ENCODE measurements around the gene SIGLEC7. TPM values are rescaled to one million over a fixed set of nuclear protein-coding genes. Genes with fewer than 3 reads are reported as not detected.

SIGLEC7 gene
- total and polyA plus RNA-seq, 10 of the 15 experiments (the other 5 are each of a cell fraction or from before 2014, with no cell fraction given) = 0.15 TPM; not detected in 9

DNA sequence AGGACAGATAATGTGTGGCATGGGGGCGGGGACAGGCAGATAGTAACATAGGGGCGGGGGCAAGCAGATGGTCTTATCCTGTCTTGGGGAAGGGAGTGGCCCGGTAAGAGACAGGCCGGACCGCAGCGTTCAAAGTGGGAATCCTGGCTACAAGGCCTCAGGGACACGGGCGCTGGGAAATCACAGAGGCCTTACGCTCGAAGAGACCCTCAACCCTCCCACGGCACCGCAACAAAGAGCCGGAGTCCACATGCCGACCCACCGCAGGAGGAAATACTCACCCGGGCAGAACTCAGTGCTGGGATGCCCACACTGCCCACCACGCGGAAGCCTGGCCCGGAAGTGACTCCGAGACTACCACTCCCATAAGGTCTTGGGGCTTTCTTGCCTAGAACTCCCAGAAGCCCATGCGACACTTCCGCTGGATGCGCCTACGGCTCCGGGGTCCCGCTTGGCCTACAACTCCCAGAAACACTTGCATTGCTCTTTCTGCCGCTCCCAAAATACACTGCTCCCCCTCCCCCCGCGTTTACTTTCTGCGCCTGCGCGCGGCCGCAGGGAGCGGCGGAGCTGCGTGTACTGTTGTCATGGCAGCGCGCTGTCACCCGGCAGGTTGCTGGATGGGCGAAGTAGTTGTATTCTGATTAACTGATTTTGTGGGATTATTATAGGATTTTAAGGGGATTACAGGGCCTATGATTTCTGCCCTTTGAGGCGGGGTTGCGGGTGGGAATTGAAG lies 33.9 kb upstream of the SIGLEC7 start, which contains the start of gene CTU1 (continued):
- TF ChIP-seq EZH2 (IDR thresholded peaks at IDR 0.05; ENCODE audit: borderline replicate concordance, control insufficient read depth, low read depth, low read length) (no peak), CBX5 (IDR thresholded peaks at IDR 0.05; ENCODE audit: low read depth) (no peak), RBBP5 (conservative IDR thresholded peaks at IDR 0.05) (no peak), SMC3 (IDR thresholded peaks at IDR 0.05; ENCODE audit: borderline replicate concordance, low read length) (no peak)
- TF ChIP-seq, protein P1, sequence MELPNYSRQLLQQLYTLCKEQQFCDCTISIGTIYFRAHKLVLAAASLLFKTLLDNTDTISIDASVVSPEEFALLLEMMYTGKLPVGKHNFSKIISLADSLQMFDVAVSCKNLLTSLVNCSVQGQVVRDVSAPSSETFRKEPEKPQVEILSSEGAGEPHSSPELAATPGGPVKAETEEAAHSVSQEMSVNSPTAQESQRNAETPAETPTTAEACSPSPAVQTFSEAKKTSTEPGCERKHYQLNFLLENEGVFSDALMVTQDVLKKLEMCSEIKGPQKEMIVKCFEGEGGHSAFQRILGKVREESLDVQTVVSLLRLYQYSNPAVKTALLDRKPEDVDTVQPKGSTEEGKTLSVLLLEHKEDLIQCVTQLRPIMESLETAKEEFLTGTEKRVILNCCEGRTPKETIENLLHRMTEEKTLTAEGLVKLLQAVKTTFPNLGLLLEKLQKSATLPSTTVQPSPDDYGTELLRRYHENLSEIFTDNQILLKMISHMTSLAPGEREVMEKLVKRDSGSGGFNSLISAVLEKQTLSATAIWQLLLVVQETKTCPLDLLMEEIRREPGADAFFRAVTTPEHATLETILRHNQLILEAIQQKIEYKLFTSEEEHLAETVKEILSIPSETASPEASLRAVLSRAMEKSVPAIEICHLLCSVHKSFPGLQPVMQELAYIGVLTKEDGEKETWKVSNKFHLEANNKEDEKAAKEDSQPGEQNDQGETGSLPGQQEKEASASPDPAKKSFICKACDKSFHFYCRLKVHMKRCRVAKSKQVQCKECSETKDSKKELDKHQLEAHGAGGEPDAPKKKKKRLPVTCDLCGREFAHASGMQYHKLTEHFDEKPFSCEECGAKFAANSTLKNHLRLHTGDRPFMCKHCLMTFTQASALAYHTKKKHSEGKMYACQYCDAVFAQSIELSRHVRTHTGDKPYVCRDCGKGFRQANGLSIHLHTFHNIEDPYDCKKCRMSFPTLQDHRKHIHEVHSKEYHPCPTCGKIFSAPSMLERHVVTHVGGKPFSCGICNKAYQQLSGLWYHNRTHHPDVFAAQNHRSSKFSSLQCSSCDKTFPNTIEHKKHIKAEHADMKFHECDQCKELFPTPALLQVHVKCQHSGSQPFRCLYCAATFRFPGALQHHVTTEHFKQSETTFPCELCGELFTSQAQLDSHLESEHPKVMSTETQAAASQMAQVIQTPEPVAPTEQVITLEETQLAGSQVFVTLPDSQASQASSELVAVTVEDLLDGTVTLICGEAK (IDR thresholded peaks at IDR 0.05; ENCODE audit: borderline replicate concordance) = peak; percentile 95

DNA sequence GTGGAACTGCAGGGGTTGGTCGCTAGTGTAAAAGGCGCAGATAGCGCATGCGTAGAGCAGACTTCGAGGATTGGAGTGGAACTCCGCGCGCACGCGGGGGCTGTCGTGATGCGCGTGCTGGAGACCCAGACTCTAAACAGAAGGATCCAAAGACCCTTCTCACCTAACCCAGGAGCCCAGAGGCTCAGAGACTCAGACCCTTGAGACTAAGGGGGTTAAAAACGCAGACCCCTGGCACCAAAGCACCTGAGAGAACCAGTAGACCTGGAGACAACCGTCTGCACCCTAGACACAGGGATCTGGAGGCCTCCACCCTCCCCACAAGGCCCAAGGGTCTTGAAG lies 33.3 kb upstream of the SIGLEC7 start:
- WGBS (ENCODE audit: insufficient coverage, insufficient replicate concordance, low lambda C conversion rate, missing lambda C conversion rate) = 16% methylated on average over 15 of the region's 15 CpGs
- Histone ChIP-seq H4K20me1 (ENCODE audit: control insufficient read depth, insufficient read depth) (no peaks in the 10 kb centered on the region), H3K4me2 (ENCODE audit: control insufficient read depth, insufficient read depth) (peak overlapping the region; percentile 19; the same call in 1 of the 2 replicates), H3K4me1 (ENCODE audit: control insufficient read depth, insufficient read depth, low read length) (no peaks in the 10 kb centered on the region), H3K9me3 (replicated peaks; ENCODE audit: control insufficient read depth, insufficient read depth, low read length) (no peaks in the 10 kb centered on the region), H3K4me3 (peak overlapping the region; percentile 71), H3K27ac (ENCODE audit: control insufficient read depth, insufficient read depth) (no peak overlapping the region), H3K27me3 (replicated peaks in 1 of 2; ENCODE audit: control insufficient read depth in 2 of 2, insufficient read depth in 2 of 2, low read length in 1 of 2) (no peaks in the 10 kb centered on the region), H3K36me3 (ENCODE audit: control insufficient read depth in 2 of 2, insufficient read depth in 2 of 2, low read length in 1 of 2) (peaks cover 2% of the 10 kb centered on the region in 2 experiments; a peak in 3 of 4 replicates), H2AFZ (ENCODE audit: control insufficient read depth, low read depth, low read length) (peak overlapping the region; percentile 92), H3K79me2 (ENCODE audit: control insufficient read depth, insufficient read depth, low read length) (peaks cover 15% of the 10 kb centered on the region), H3K9ac (ENCODE audit: control insufficient read depth, insufficient read depth, low read length) (no peak overlapping the region)
- in situ Hi-C loops (cut with MboI) = loop anchor here (10.0 kb wide), 1 partner anchor 1084 kb away; the partner anchor contains the start of genes VRK3 and ZNF473
- ChIA-PET CTCF (interaction anchor here (0.6 to 1.9 kb wide), 6 partner anchors 12 to 796 kb away, joined by 3 to 12 read pairs (median 3); partner anchors contain the start of gene ZNF649), POLR2A (interaction anchor here (0.6 kb wide), 1 partner anchor 1536 kb away, joined by 3 read pairs; no protein-coding TSS in a partner anchor), SMC1A (ENCODE audit: uncharacterized antibody, unreplicated experiment) (no interaction called here), RAD21 (ENCODE audit: unreplicated experiment) (no interaction called here)
- no TSS peak for BruUV-seq (replicated peaks)
- FAIRE-seq = no peak
- intact Hi-C loops (cut with micrococcal nuclease; ENCODE audit: unreplicated experiment) = no loop called here
- peak; percentile 47 for ATAC-seq
- no peak for DNase-seq (ENCODE audit: low read depth, low spot score)
- TF ChIP-seq MEF2A (IDR thresholded peaks at IDR 0.05; ENCODE audit: insufficient read depth, low read depth, low read length) (no peak), NR2F1 (conservative IDR thresholded peaks at IDR 0.05) (no peak), NR2C1 (IDR thresholded peaks at IDR 0.05) (no peak), HDAC2 (IDR thresholded peaks at IDR 0.05) (no peak), WRNIP1 (IDR thresholded peaks at IDR 0.05; ENCODE audit: borderline replicate concordance, low read depth, low read length) (no peak), SP1 (IDR thresholded peaks at IDR 0.05; ENCODE audit: low read depth, low read length) (no peak), HDAC6 (IDR thresholded peaks at IDR 0.05; ENCODE audit: unreplicated experiment) (no peak), FOXM1 (IDR thresholded peaks at IDR 0.05; ENCODE audit: low read depth, low read length) (no peak), ETV6 (conservative IDR thresholded peaks at IDR 0.05 in 1 of 2, IDR thresholded peaks at IDR 0.05 in 1 of 2; ENCODE audit: borderline replicate concordance in 1 of 2, low read depth in 1 of 2) (no peak), CBX3 (IDR thresholded peaks at IDR 0.05; ENCODE audit: borderline replicate concordance, low read depth) (no peak), DPF2 (IDR thresholded peaks at IDR 0.05) (no peak), KLF5 (IDR thresholded peaks at IDR 0.05; ENCODE audit: partially characterized antibody) (no peak)
- TF ChIP-seq, protein P2, sequence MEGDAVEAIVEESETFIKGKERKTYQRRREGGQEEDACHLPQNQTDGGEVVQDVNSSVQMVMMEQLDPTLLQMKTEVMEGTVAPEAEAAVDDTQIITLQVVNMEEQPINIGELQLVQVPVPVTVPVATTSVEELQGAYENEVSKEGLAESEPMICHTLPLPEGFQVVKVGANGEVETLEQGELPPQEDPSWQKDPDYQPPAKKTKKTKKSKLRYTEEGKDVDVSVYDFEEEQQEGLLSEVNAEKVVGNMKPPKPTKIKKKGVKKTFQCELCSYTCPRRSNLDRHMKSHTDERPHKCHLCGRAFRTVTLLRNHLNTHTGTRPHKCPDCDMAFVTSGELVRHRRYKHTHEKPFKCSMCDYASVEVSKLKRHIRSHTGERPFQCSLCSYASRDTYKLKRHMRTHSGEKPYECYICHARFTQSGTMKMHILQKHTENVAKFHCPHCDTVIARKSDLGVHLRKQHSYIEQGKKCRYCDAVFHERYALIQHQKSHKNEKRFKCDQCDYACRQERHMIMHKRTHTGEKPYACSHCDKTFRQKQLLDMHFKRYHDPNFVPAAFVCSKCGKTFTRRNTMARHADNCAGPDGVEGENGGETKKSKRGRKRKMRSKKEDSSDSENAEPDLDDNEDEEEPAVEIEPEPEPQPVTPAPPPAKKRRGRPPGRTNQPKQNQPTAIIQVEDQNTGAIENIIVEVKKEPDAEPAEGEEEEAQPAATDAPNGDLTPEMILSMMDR (IDR thresholded peaks at IDR 0.05 in 2 of 3, conservative IDR thresholded peaks at IDR 0.05 in 1 of 3; ENCODE audit: control insufficient read depth in 2 of 3, extremely low read depth in 1 of 3, insufficient read depth in 1 of 3, low read depth in 3 of 3, low read length in 3 of 3) = no peak

All from GM12878 (cell line).